NK-92 (cell line): ENCODE measurements around the gene RNF144A.
"Not testable (repeated sequence)": the region's sequence is repeated elsewhere in the genome, so short reads cannot be mapped to it uniquely, and the experiment has no call there.

ENCODE experiments used
- DNase-seq: peaks from one replicate; lab custom pipeline; 2025; ENCODE audit not compliant: unreplicated experiment; lab: John Stamatoyannopoulos, UW

RNF144A gene

GRCh38 chr2:6927753-6928152 lies 10.5 kb downstream of the RNF144A start:
- no peak for DNase-seq

- no peak for DNase-seq
These were observed 11.2 kb downstream of the RNF144A start for GRCh38 chr2:6928452-6928851.

GRCh38 chr2:6929196-6929819 lies 12.1 kb downstream of the RNF144A start:
- no peak for DNase-seq

- no peak for DNase-seq
These were observed 13.9 kb downstream of the RNF144A start for GRCh38 chr2:6930923-6931647.

- DNase-seq, result no peak
These were observed 14.5 kb downstream of the RNF144A start for GRCh38 chr2:6931753-6932152.

- no peak for DNase-seq
These were observed 15.0 kb downstream of the RNF144A start for GRCh38 chr2:6932206-6932605.

GRCh38 chr2:6932828-6933227 lies 15.6 kb downstream of the RNF144A start:
- no peak for DNase-seq

GRCh38 chr2:6933911-6934310 lies 16.7 kb downstream of the RNF144A start:
- DNase-seq, result no peak

GRCh38 chr2:6934345-6934744 lies 17.1 kb downstream of the RNF144A start:
- DNase-seq, result no peak

GRCh38 chr2:6934758-6935651 lies 17.8 kb downstream of the RNF144A start:
- no peak for DNase-seq

GRCh38 chr2:6935652-6936020 lies 18.4 kb downstream of the RNF144A start:
- not testable (repeated sequence) for DNase-seq

GRCh38 chr2:6937157-6937556 lies 19.9 kb downstream of the RNF144A start:
- no peak for DNase-seq

- DNase-seq, result no peak
These were observed 20.4 kb downstream of the RNF144A start for GRCh38 chr2:6937582-6937981.

- DNase-seq, result no peak
These were observed 21.9 kb downstream of the RNF144A start for GRCh38 chr2:6939071-6939470.

GRCh38 chr2:6940820-6941219 lies 23.6 kb downstream of the RNF144A start:
- DNase-seq, result no peak

- no peak for DNase-seq
These were observed 24.3 kb downstream of the RNF144A start for GRCh38 chr2:6941299-6942046.

GRCh38 chr2:6942848-6943247 lies 25.6 kb downstream of the RNF144A start:
- DNase-seq, result no peak

- DNase-seq, result no peak
These were observed 26.3 kb downstream of the RNF144A start for GRCh38 chr2:6943523-6943922.

- DNase-seq, result no peak
These were observed 26.8 kb downstream of the RNF144A start for GRCh38 chr2:6943971-6944370.

GRCh38 chr2:6944555-6944954 lies 27.3 kb downstream of the RNF144A start:
- DNase-seq, result no peak
